ENCODE measurements around the gene SCYGR1.

DNA sequence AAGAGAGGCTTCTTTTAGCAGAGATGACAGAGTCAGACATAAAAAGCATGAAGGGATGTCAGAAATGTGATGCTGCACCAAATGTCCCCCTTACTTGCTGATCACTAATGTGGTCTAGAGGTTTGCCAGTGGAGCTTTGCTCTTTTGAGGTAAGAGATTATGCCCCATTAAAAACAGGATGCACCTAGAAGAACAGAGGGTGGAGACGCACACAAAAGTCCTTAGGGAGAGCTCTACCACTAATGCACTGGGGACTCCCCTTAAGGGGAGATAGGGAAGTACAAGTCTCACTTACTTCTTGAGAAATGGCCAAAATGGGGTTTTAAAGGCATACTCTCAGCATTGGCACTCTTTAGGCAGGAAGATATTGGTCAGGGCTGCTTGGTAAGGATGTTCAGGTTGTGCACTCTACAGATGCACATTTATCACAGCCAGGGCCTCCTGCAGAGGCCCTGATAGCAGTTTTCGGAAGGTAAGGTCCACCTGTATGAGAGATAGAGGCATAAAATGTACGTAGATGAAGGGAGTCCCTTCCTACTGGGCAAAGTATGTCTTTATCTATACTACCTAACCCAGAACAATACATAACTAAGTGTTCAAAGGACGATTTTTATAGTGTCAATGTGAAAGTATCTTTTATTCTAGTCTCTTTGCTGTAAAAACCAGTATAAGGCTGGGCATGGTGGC is 17.0 kb upstream of the SCYGR1 start:
- TF ChIP-seq, protein P1, sequence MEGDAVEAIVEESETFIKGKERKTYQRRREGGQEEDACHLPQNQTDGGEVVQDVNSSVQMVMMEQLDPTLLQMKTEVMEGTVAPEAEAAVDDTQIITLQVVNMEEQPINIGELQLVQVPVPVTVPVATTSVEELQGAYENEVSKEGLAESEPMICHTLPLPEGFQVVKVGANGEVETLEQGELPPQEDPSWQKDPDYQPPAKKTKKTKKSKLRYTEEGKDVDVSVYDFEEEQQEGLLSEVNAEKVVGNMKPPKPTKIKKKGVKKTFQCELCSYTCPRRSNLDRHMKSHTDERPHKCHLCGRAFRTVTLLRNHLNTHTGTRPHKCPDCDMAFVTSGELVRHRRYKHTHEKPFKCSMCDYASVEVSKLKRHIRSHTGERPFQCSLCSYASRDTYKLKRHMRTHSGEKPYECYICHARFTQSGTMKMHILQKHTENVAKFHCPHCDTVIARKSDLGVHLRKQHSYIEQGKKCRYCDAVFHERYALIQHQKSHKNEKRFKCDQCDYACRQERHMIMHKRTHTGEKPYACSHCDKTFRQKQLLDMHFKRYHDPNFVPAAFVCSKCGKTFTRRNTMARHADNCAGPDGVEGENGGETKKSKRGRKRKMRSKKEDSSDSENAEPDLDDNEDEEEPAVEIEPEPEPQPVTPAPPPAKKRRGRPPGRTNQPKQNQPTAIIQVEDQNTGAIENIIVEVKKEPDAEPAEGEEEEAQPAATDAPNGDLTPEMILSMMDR (conservative IDR thresholded peaks at IDR 0.05 in 1 of 2, IDR thresholded peaks at IDR 0.05 in 1 of 2; ENCODE audit: extremely low read depth in 1 of 2, insufficient read depth in 1 of 2, low read depth in 1 of 2, low read length in 2 of 2) = peak in 1 of 2 donors; percentile 5
- no peak for TF ChIP-seq EZH2 (IDR thresholded peaks at IDR 0.05; ENCODE audit: borderline replicate concordance, low read length)

All from mammary epithelial cell (primary cell).